Measurements from ENCODE around the gene PADI4. TPM values are rescaled to one million over a fixed set of nuclear protein-coding genes. Genes with fewer than 3 reads are reported as not detected.

PADI4 gene
- total RNA-seq: 0.41 TPM

- DNase-seq (ENCODE audit: low spot score in 2 of 2): no peak
- FAIRE-seq: no peak
Measured at GRCh38 chr1:17307946-17308345, at the start of gene PADI4. Gene PADI4, plus strand, starts transcription at chr1:17308197. Its CDS starts 26 bp downstream, at chr1:17308223.

- DNase-seq (ENCODE audit: low spot score in 2 of 2) (no peak), FAIRE-seq (no peak)
Measured at GRCh38 chr1:17258758-17259130, 49.3 kb upstream of the PADI4 start.

GRCh38 chr1:17259233-17259873 lies 48.6 kb upstream of the PADI4 start:
- DNase-seq (ENCODE audit: low spot score in 2 of 2): no peak
- no peak for FAIRE-seq

GRCh38 chr1:17260264-17260663 lies 47.7 kb upstream of the PADI4 start:
- no peak for FAIRE-seq
- no peak for DNase-seq (ENCODE audit: low spot score in 2 of 2)

- DNase-seq (ENCODE audit: low spot score in 2 of 2): no peak
- FAIRE-seq: no peak
Measured at GRCh38 chr1:17260738-17261137, 47.3 kb upstream of the PADI4 start.

GRCh38 chr1:17263936-17264335 lies 44.1 kb upstream of the PADI4 start:
- FAIRE-seq: no peak
- no peak for DNase-seq (ENCODE audit: low spot score in 2 of 2)

GRCh38 chr1:17264470-17264869 lies 43.5 kb upstream of the PADI4 start:
- DNase-seq (ENCODE audit: low spot score in 2 of 2) (no peak), FAIRE-seq (no peak)

GRCh38 chr1:17265162-17265561 lies 42.8 kb upstream of the PADI4 start:
- no peak for DNase-seq (ENCODE audit: low spot score in 2 of 2)
- no peak for FAIRE-seq

- no peak for DNase-seq (ENCODE audit: low spot score in 2 of 2)
- FAIRE-seq: no peak
Measured at GRCh38 chr1:17265950-17266349, 42.0 kb upstream of the PADI4 start.

- no peak for DNase-seq (ENCODE audit: low spot score in 2 of 2)
- FAIRE-seq: no peak
Measured at GRCh38 chr1:17270891-17271765, 36.9 kb upstream of the PADI4 start.

- FAIRE-seq: no peak
- DNase-seq (ENCODE audit: low spot score in 2 of 2): no peak
Measured at GRCh38 chr1:17272066-17272465, 35.9 kb upstream of the PADI4 start.

- FAIRE-seq (no peak), DNase-seq (ENCODE audit: low spot score in 2 of 2) (no peak)
Measured at GRCh38 chr1:17272646-17273045, 35.4 kb upstream of the PADI4 start.

- DNase-seq (ENCODE audit: low spot score in 2 of 2) (no peak), FAIRE-seq (no peak)
Measured at GRCh38 chr1:17273096-17273495, 34.9 kb upstream of the PADI4 start.

GRCh38 chr1:17274186-17275170 lies 33.5 kb upstream of the PADI4 start:
- DNase-seq (ENCODE audit: low spot score in 2 of 2): no peak
- FAIRE-seq: no peak

- FAIRE-seq (no peak), DNase-seq (ENCODE audit: low spot score in 2 of 2) (no peak)
Measured at GRCh38 chr1:17276568-17276967, 31.4 kb upstream of the PADI4 start.

- FAIRE-seq (no peak), DNase-seq (ENCODE audit: low spot score in 2 of 2) (no peak)
Measured at GRCh38 chr1:17277511-17278159, 30.4 kb upstream of the PADI4 start.

- DNase-seq (ENCODE audit: low spot score in 2 of 2) (no peak), FAIRE-seq (no peak)
Measured at GRCh38 chr1:17278996-17279830, 28.8 kb upstream of the PADI4 start.

- FAIRE-seq (no peak), DNase-seq (ENCODE audit: low spot score in 2 of 2) (no peak)
Measured at GRCh38 chr1:17280436-17280835, 27.6 kb upstream of the PADI4 start.

GRCh38 chr1:17280894-17281293 lies 27.1 kb upstream of the PADI4 start:
- no peak for DNase-seq (ENCODE audit: low spot score in 2 of 2)
- FAIRE-seq: no peak
